C4-2B (cell line): ENCODE measurements around the gene SPTLC1.
A peak's percentile ranks its signal among the peaks of the same experiment; 100 is the strongest.
"Not testable (repeated sequence)": the region's sequence is repeated elsewhere in the genome, so short reads cannot be mapped to it uniquely, and the experiment has no call there.

Experiments used
- H3K27ac ChIP-seq: fragments of 450-650 bp; 2 replicates; pipeline ENCODE4 v1.5.1; 2017
- CTCF ChIP-seq: fragments of 450-650 bp; conservative IDR thresholded peaks from 2 replicates; pipeline ENCODE4 v1.5.1; 2017; ENCODE audit warnings: mild to moderate bottlenecking
- ZFX ChIP-seq: fragments of 450-650 bp; IDR thresholded peaks from 2 replicates; pipeline ENCODE4 v1.6.1; 2017

The SPTLC1 gene, protein sequence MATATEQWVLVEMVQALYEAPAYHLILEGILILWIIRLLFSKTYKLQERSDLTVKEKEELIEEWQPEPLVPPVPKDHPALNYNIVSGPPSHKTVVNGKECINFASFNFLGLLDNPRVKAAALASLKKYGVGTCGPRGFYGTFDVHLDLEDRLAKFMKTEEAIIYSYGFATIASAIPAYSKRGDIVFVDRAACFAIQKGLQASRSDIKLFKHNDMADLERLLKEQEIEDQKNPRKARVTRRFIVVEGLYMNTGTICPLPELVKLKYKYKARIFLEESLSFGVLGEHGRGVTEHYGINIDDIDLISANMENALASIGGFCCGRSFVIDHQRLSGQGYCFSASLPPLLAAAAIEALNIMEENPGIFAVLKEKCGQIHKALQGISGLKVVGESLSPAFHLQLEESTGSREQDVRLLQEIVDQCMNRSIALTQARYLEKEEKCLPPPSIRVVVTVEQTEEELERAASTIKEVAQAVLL

DNA sequence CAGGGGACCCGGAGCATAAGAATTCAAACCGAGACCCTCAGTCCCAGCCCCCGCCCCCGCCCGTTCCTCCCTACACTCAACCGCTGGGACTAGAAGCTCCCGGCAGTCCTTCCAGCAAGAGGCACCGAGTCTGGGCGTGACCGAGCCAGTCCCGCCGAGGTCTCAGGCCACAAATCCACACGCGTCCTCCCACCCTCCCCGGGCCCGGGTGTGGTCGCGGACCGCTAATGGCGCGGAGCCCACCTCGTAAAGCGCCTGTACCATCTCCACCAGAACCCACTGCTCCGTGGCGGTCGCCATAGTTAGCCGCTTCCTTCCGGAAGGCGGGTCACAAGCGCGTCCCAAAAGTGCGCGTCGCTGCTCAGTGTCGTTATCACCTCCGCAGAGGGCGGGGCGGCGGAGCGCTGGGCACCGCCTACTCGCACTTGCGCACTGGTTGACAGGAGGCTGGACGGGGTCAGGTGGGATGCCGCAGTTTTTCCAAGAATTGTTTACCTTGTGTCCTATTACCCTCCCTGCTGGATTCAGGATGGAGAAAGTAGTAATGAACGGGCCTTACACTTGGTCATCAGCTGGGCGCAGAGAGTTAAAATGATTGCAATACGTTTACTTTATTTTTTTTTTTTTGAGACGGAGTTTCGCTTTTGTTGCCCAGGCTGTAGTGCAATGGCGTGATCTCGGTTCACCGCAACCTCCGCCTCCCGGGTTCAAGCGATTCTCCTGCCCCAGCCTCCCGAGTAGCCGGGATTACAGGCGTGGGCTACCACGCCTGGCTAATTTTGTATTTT lies at the start of gene SPTLC1:
Gene SPTLC1 (minus strand): TSS at position 343 of the 788 bp plus-strand sequence. CDS start 43 bp downstream, at position 300.
- TF ChIP-seq CTCF (no peak), ZFX (peak; percentile 31)
- H3K27ac ChIP-seq: peak within 1 kb of the TSS; percentile 72

GRCh38 chr9:92164975-92165374 lies 49.8 kb upstream of the SPTLC1 start:
- H3K27ac ChIP-seq: no peak overlapping the region
- TF ChIP-seq ZFX: no peak
- TF ChIP-seq CTCF: no peak

DNA sequence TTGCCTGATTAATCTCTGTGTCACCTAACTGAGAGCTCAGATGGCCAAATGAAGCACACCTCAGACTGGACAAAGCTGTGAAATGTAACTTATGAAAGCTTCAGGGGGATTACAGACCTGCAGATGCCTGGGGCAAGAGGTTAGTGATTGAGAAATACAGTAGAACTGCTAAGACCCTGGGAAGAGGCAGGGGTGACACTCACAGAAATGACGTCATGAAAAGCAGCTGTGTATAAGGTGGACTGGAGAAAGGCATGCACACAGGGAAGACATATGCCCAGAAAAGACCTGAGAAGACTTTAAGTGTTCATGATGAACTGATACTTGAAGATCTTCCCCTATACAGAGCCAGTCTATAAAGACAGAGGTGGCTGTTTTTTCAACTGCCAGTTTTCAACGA lies 49.3 kb upstream of the SPTLC1 start:
- TF ChIP-seq ZFX (no peak), CTCF (no peak)
- H3K27ac ChIP-seq: no peak overlapping the region

GRCh38 chr9:92163276-92163675 lies 48.1 kb upstream of the SPTLC1 start:
- no peak overlapping the region for H3K27ac ChIP-seq
- no peak for TF ChIP-seq CTCF
- TF ChIP-seq ZFX: no peak

DNA sequence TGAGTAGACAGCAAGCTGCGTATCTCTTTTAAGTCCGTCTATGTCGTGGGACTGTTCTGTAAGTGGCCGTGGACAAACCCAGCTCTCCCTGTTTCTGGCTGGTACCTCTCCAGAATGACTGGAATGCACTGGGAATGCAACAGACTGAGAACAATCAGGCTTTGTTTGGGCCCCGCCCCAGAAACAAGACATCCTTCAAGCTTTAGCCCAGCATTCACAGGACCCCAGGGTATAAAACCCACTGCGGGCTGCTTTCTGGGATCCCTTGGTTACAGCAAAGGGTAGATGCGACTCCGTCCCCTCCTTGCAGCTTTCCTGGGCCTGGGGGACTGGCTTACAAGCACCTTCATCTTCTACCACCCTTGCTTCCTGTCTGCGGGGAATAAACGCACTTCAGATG lies 45.6 kb upstream of the SPTLC1 start:
- no peak overlapping the region for H3K27ac ChIP-seq
- TF ChIP-seq CTCF: no peak
- TF ChIP-seq ZFX: no peak

DNA sequence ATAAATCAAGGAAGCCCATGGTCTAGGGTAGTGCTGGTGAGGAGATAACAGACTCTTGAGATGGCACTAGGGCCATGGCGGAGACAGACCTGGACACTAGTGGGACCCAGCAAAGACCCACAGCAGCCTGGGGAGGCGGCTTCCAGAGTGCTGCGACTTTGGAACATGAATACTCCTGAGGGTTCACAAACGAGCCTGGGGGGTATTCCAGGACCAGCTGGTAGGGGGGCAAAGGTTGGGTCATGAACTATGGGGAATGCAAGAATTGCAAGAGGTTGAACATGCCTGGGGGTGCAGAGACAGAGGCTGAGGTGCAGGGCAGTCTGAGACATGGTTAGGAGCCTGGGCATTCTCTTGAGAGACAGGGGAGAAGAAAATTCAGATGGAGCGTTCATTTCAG lies 43.8 kb upstream of the SPTLC1 start:
- TF ChIP-seq ZFX (no peak), CTCF (no peak)
- no peak overlapping the region for H3K27ac ChIP-seq

DNA sequence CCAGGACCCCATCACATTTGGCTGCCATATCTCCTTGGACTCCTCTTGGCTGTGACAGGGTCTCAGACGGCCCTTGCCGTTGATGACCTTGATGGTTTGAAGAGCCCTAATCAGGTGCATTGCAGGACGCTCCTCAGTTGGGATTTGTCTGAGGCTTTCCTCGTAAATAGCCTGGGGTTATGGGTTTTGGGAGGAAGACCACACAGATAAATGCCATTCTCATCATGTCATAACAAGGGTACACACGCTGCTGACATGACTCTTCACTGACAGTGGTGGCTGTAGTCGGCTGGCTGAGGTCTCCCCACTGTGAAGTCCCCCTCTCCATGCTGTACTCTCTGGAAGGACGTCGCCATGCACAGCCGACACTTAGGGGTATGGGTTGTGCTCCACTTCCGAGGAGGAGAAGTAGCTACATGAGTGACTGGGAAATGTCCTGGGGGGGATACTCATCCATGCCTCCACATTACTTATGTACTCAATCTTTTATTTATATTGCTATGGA lies 42.9 kb upstream of the SPTLC1 start:
- H3K27ac ChIP-seq: no peak overlapping the region
- no peak for TF ChIP-seq CTCF
- TF ChIP-seq ZFX: no peak

GRCh38 chr9:92155736-92156135 lies 40.5 kb upstream of the SPTLC1 start:
- H3K27ac ChIP-seq: not testable (repeated sequence)
